Esophagus muscularis mucosa (tissue), 4 donors: Measurements from ENCODE around the gene HSD3B7. TPM values are rescaled to one million over a fixed set of nuclear protein-coding genes. Genes with fewer than 3 reads are reported as not detected.
"Not testable (repeated sequence)": the region's sequence is repeated elsewhere in the genome, so short reads cannot be mapped to it uniquely, and the experiment has no call there.

Experiments
- DNase-seq: peaks from one replicate; pipeline ENCODE4 v3.0.0-alpha.2; 2017; ENCODE audit errors: extremely low spot score
- H3K27ac ChIP-seq, 4 donors: fragments of 200-600 bp; sonication (generic); replicated peaks in 1 of 4; 1 replicate in 3 of 4; 2 replicates in 1 of 4; pipeline ENCODE4 v1.5.1; 2016 to 2019; ENCODE audit warnings: mild to moderate bottlenecking in 1 of 4
- H3K27me3 ChIP-seq, 4 donors: fragments of 200-600 bp; sonication (generic); one replicate each; pipeline versions ENCODE4 v1.5.1 to v1.6.0; 2016 to 2019
- H3K36me3 ChIP-seq, 4 donors: fragments of 200-600 bp; sonication (generic); one replicate each; pipeline ENCODE4 v1.5.1; 2016 to 2019
- H3K4me1 ChIP-seq, 4 donors: fragments of 200-600 bp; sonication (generic); one replicate each; pipeline ENCODE4 v1.5.1; 2016 to 2019
- H3K4me3 ChIP-seq, 4 donors: fragments of 200-600 bp; sonication (generic); 1 replicate in 2 of 4; 2 replicates in 2 of 4; pipeline ENCODE4 v1.5.1; 2016 to 2019; ENCODE audit warnings: mild to moderate bottlenecking in 4 of 4, moderate library complexity in 1 of 4
- H3K9me3 ChIP-seq, 4 donors: fragments of 200-600 bp; sonication (generic); 1 replicate in 3 of 4; 2 replicates in 1 of 4; pipeline ENCODE4 v1.5.1; 2016 to 2019
- EP300 ChIP-seq: sonication (generic); formaldehyde crosslinking; IDR thresholded peaks from one replicate; pipeline ENCODE4 v1.6.1; 2017; ENCODE audit warnings: antibody characterized with exemption
- POLR2A ChIP-seq: fragments of 450-650 bp; IDR thresholded peaks from one replicate; pipeline ENCODE4 v1.6.1; 2017; ENCODE audit warnings: antibody characterized with exemption, moderate library complexity, mild to moderate bottlenecking, low read depth
- POLR2AphosphoS5 ChIP-seq, 2 donors: sonication (generic); formaldehyde crosslinking; IDR thresholded peaks; one replicate each; pipeline ENCODE4 v1.6.1; 2017; ENCODE audit warnings: antibody characterized with exemption in 2 of 2
- WGBS: methylation state at CpG from one replicate; pipeline ENCODE4 v1.1.5; 2018; 5-methylcytosine and 5-hydroxymethylcytosine counted together
- intact Hi-C: fragments of 100-400 bp; cut with DNase I; formaldehyde crosslinking; loops from one replicate; pipeline ENCODE4 v1.15.1; 2023
- total RNA-seq, 4 donors: library from RNA; depleted of rRNA; stranded (reverse); fragments of >200 nt; gene quantifications; one replicate each; pipeline versions ENCODE4 v1.1.0 to v1.2.1, GENCODE V29; 2016
- TF ChIP-seq, protein P1 (sequence below), 3 experiments: fragments of 200-600 bp in 2 of 3; fragments of 450-650 bp in 1 of 3; sonication (generic) in 2 of 3; IDR thresholded peaks; one replicate each; pipeline ENCODE4 v1.5.1; 2017 to 2019; ENCODE audit warnings: antibody characterized with exemption in 3 of 3, mild to moderate bottlenecking in 2 of 3, moderate library complexity in 1 of 3

The HSD3B7 gene
- total RNA-seq = 10 to 100 TPM; 15.4 to 33.0 (median 17.9) TPM

- no peaks in the 10 kb centered on the region for H3K9me3 ChIP-seq
- peak within 1 kb of the TSS; percentile 50 to 64 (median 53) for H3K4me3 ChIP-seq
- peak within 1 kb of the TSS; percentile 66 to 77 (median 72) for H3K27ac ChIP-seq
- intact Hi-C loops = loop anchor here (2.0 to 5.0 kb wide), 4 partner anchors 112 to 882 kb away; partner anchors contain the start of gene ZNF843
- WGBS = 31% methylated on average over 16 of the region's 24 CpGs
- H3K4me1 ChIP-seq = peaks cover 11 to 22% (median 20%) of the 10 kb centered on the region in 4 donors
- no peaks in the 10 kb centered on the region for H3K27me3 ChIP-seq
- TF ChIP-seq POLR2AphosphoS5 (IDR thresholded peaks at IDR 0.05) (peak; percentile 57 to 76), POLR2A (no peak), EP300 (no peak)
- TF ChIP-seq, protein P1, sequence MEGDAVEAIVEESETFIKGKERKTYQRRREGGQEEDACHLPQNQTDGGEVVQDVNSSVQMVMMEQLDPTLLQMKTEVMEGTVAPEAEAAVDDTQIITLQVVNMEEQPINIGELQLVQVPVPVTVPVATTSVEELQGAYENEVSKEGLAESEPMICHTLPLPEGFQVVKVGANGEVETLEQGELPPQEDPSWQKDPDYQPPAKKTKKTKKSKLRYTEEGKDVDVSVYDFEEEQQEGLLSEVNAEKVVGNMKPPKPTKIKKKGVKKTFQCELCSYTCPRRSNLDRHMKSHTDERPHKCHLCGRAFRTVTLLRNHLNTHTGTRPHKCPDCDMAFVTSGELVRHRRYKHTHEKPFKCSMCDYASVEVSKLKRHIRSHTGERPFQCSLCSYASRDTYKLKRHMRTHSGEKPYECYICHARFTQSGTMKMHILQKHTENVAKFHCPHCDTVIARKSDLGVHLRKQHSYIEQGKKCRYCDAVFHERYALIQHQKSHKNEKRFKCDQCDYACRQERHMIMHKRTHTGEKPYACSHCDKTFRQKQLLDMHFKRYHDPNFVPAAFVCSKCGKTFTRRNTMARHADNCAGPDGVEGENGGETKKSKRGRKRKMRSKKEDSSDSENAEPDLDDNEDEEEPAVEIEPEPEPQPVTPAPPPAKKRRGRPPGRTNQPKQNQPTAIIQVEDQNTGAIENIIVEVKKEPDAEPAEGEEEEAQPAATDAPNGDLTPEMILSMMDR (IDR thresholded peaks at IDR 0.05) = peak; percentile 93 to 97 (median 93)
- peak; percentile 98 for DNase-seq
- H3K36me3 ChIP-seq = peaks cover 23 to 69% (median 62%) of the 10 kb centered on the region in 4 donors
These were observed at the start of gene HSD3B7 for GRCh38 chr16:30984669-30985400. Gene HSD3B7, plus strand, starts transcription at chr16:30985207. Its CDS starts 452 bp downstream, at chr16:30985659.

DNA sequence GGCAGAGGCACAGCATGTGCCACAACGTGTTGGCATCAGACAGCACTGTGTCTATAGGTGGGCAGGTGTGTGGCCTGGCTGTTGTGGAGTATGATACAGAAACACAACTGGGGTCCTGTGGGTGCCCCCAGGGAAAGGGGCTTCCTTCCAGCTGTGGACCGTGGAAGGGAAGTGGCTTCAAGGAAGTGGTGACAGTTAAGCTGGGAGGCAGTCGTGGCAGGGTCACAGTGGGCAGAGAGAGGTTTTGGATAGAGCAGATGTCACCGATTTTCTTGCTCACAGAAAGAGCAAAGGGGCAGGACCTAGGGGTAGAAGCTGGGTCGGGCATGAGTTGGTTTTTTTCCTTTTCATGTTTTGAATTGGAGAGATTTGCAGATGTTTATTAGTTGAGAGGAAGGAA is 47.3 kb upstream of the HSD3B7 start:
- peaks cover 4 to 28% (median 21%) of the 10 kb centered on the region in 4 donors for H3K4me1 ChIP-seq
- no peak overlapping the region for H3K4me3 ChIP-seq
- TF ChIP-seq, protein P1 (IDR thresholded peaks at IDR 0.05) = no peak
- TF ChIP-seq POLR2AphosphoS5 (IDR thresholded peaks at IDR 0.05) (no peak), POLR2A (no peak), EP300 (no peak)
- no peaks in the 10 kb centered on the region for H3K27me3 ChIP-seq
- peaks cover 3 to 64% (median 40%) of the 10 kb centered on the region in 4 donors for H3K36me3 ChIP-seq
- intact Hi-C loops = no loop called here
- H3K9me3 ChIP-seq = no peaks in the 10 kb centered on the region
- H3K27ac ChIP-seq = peak overlapping the region; percentile 35 to 48 (median 44)
- WGBS = 63% methylated on average over 5 of the region's 5 CpGs
- no peak for DNase-seq

DNA sequence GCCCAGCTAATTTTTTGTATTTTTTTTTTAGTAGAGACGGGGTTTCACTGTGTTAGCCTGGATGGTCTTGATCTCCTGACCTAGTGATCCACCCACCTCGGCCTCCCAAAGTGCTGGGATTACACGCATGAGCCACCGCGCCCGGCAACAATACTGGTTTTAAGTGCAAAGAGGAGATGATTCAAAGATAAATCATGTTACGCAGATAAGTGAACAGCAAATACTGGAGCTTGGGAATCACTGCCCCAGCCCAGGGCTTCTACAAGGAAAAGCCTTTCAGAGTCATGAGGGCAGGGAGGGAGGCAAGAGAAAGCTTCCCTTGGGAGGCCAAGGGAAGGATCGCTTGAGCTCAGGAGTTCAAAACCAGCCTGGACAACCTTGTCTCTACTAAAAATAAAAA is 45.4 kb upstream of the HSD3B7 start:
- WGBS = 89% methylated on average over 7 of the region's 8 CpGs
- intact Hi-C loops, DNase-seq, H3K27me3 ChIP-seq, H3K9me3 ChIP-seq, H3K27ac ChIP-seq, H3K4me3 ChIP-seq: not testable (repeated sequence)
- Histone ChIP-seq H3K36me3 (peaks cover 0 to 64% (median 43%) of the 10 kb centered on the region in 4 donors), H3K4me1 (peaks cover 4 to 28% (median 21%) of the 10 kb centered on the region in 4 donors)

- intact Hi-C loops = no loop called here
- Histone ChIP-seq H3K4me1 (peaks cover 4 to 21% (median 20%) of the 10 kb centered on the region in 4 donors), H3K27ac (peak overlapping the region in 3 of 4 donors; percentile 4 to 64 (median 20)), H3K36me3 (peaks cover 0 to 68% (median 41%) of the 10 kb centered on the region in 4 donors), H3K4me3 (no peak overlapping the region), H3K9me3 (no peaks in the 10 kb centered on the region), H3K27me3 (no peaks in the 10 kb centered on the region)
- DNase-seq = no peak
- TF ChIP-seq POLR2AphosphoS5 (IDR thresholded peaks at IDR 0.05) (peak in 1 of 2 donors; percentile 44), EP300 (no peak), POLR2A (no peak)
- TF ChIP-seq, protein P1 (IDR thresholded peaks at IDR 0.05) = peak; percentile 80 to 95 (median 87)
- 25% methylated on average over 10 of the region's 15 CpGs for WGBS
These were observed 43.2 kb upstream of the HSD3B7 start for GRCh38 chr16:30941600-30942425.

DNA sequence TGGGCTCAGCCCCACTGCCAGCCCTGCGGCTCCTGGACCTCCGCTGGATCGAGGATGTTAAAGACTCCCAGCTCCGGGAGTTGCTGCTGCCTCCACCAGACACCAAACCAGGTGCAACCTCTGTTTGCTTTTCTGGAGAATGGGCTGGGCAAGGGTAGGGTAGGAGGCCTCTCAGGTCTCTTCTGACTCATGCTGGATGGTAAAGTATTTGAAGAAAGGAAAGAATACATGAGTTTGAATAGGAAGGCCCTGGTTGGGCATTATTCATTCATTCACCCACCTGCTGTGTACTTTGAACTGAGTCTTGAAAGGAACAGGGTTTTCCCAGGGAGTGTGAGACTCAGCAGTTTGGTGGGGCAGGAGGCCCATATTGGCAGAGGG is 42.6 kb upstream of the HSD3B7 start:
- no peak for TF ChIP-seq EP300
- TF ChIP-seq POLR2A = no peak
- TF ChIP-seq POLR2AphosphoS5 (IDR thresholded peaks at IDR 0.05) = no peak
- TF ChIP-seq, protein P1 (IDR thresholded peaks at IDR 0.05) = no peak
- Histone ChIP-seq H3K4me3 (no peak overlapping the region), H3K4me1 (peaks cover 4 to 21% (median 20%) of the 10 kb centered on the region in 4 donors), H3K36me3 (peaks cover 0 to 68% (median 39%) of the 10 kb centered on the region in 4 donors), H3K27ac (peak overlapping the region in 3 of 4 donors; percentile 4 to 64 (median 20)), H3K9me3 (no peaks in the 10 kb centered on the region), H3K27me3 (no peaks in the 10 kb centered on the region)
- intact Hi-C loops = no loop called here
- no CpG with 5 or more reads among the region's 4 CpGs for WGBS
- DNase-seq = no peak
